Measurements from ENCODE around the gene OR4M1.
"Not testable (repeated sequence)": the region's sequence is repeated elsewhere in the genome, so short reads cannot be mapped to it uniquely, and the experiment has no call there.

OR4M1 gene

DNA sequence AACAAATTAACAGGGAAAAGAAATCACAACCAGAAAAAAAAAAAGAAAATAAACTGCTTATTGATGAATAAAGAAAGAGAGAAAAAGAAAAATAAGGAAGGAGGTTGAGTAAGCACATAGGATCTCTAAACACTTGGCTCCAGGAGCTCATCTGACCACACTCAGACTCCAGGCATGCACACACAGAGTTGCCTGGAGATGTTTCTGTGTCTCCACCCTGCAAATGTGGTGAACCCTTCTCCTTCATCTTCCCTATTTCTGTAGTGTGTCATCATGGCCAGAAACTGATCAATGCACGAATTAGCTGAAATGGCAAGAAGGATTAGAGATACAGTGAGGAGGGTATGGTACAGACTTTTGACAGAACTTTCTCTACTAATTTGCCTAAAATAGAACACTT is 50.5 kb downstream of the OR4M1 start:
- DNase-seq: no peak

GRCh38 chr14:19827626-19828244 is 54.4 kb downstream of the OR4M1 start:
- DNase-seq: not testable (repeated sequence)

DNA sequence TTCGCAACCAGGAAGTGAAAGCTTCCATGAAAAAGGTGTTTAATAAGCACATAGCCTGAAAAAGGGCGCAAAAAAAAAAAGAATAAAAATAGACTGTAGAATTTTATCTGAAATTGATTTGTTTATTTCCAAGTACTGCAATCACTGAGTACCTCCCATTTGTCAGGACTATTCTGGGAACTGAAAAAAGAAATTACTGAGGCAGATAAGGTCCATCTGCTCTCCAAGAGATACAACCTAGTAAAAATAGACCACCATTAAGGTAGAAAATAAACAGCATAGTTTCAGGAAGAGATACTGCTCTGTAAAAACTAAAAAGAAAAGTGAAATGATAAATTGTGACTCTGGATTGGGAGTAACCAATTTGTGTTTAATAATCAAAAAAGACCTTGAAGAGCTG is 55.0 kb downstream of the OR4M1 start:
- no peak for DNase-seq

Measured in activated gamma-delta T cell treated with Interleukin-2 at 50 U/mL for 16 hours (primary cell).